Fibroblast of skin of left biceps (primary cell): ENCODE measurements around the gene PLD2.
"Not testable (repeated sequence)": the region's sequence is repeated elsewhere in the genome, so short reads cannot be mapped to it uniquely, and the experiment has no call there.

Experiments used
- DNase-seq, 2 experiments: peaks; one replicate each; pipeline ENCODE4 v3.0.0-alpha.2; 2013; ENCODE audit warnings: low read depth in 2 of 2

PLD2 gene

DNA sequence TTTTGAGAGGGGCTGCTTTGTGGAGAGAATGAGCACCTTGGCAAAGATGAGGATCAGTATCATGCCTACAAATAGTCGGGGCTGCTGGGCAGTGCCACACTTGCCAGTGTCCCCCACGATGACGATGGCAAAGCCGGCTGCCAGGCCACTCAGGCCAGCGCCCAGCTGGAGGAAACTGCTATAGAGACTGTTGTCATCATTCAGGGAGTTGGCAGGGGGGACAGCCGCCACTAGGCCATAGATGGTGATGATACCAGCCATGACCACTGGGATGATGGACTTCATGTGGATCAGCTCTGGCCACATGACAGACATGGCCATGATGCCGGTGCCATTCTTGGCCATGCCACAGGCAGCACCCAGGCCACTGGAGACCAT, 50.0 kb downstream of the PLD2 start:
- no peak for DNase-seq

DNA sequence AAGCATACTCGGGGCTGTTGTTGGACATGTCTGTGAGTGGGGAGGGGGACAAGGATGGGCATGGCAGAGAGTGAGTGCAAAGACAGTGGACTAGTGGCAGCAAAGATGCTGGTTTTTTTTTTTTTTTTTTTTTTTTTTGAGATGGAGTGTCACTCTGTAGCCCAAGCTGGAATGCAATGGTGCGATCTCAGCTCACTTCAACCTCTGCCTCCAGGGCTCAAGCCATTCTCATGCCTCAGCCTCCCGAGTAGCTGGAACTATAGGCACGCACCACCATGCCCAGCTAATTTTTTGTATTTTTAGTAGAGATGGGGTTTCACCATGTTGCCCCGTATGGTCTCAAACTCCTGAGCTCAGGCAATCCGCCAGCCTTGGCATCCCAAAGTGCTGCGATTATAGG, 50.4 kb downstream of the PLD2 start:
- DNase-seq = not testable (repeated sequence)

DNA sequence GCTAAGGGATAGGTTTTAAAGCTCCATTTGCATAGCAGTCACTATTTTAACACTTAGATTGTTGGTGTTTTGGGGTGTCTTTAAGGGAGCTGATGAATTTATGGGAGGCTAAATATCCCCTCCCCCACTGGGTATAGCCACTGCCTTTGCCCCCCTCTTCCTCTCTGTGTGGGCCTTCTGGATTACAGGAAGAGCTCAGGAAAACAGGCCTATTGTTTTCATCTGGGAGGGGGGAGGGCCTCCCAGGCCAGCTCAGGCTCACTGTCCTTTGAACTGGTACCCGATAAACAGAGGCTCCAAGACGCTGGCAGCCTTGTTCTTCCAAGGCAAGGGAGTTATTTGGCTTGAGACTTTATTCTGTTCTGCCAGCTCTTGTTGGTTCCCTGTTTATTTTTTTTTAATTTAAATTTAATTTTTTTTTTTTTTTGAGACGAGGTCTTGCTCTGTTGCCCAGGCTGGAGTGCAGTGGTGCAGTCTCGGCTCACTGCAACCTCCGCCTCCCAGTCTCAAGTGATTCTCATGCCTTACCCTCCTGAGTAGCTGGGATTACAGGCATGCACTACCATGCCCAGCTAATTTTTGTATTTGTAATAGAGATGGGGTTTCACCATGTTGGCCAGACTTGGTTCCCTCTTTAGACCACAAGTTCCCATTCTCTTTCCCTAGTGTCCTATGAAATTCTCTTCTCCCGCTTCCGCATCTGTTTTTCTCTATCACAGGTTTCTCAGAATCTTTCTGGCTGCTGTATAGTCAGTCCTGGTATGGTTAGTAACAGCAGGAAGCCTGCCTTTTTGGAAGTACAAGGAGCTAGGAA, 51.3 kb downstream of the PLD2 start:
- DNase-seq = no peak

DNA sequence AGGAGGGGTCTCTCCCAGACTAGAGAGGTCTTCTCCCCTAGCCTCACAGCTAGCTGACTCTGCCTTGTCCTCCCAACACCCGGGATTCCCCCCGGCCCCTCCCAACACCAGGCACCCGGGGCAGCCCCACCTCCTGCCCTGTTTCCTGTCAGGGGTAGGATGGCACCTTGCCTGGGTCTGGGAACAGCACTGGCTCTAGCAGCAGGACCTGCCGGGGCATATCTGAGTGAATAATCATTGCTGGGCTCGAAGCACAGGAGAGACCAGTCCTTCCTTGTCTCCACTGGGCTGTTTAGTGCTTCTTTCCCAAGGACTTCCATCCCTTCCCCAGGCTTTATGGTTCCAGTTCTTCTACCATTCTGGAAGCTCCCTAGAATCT, 51.9 kb downstream of the PLD2 start:
- DNase-seq = no peak

DNA sequence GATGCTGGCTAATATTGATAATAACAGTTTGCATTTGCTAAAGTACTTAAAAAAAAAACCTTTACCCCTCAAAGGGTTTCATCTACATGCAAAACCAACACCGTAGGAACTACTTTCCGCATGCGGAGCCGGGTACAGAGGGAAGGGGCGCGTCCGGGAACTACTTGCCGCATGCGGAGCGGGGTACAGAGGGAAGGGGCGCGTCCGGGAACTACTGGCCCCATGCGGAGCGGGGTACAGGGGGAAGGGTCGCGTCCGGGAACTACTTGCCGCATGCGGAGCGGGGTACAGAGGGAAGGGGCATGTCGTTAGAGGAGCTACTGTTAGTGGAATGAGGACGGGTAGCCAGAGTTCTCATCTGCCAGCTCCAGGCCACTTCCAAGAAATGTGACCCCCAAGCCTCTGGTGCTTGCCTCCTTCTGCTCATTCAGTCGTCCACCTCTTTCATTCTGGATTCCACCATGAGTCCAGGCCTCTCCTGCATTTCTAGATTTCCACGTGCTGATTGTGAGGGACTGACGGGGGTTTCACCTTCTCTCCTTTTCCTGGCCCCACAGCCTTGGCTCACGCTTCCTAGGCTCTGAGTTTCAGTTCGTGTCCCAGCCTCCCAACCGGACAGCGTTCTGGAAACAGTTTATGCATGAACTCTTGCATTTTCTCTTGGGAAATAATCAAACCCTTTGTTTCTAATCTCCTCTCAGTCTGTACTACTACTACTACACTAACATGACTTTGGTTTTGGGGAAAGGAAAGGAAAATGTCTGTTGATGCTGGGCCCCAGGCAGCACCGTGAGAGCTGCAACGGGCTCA, 53.1 kb downstream of the PLD2 start:
- no peak for DNase-seq

DNA sequence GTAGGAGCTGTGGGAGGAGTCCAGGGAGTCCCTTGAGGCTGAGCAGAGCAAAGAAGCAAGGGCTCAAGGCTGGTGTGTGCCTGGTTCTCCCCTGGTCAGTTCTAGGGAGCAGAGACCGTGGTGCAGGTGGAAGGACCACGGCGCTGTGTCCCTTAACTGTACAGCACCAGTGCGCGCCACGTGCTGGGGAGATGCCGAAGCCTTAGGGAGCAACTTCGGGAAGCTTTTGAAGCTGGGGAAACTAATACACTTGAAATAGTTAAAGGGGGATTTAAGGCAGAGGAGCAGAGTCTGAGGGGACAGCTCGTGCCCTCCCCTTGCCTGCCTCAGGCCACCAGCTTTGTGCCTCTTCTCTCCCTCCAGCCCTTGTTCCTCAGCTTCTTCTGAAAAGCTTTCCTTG, 53.7 kb downstream of the PLD2 start:
- no peak for DNase-seq

DNA sequence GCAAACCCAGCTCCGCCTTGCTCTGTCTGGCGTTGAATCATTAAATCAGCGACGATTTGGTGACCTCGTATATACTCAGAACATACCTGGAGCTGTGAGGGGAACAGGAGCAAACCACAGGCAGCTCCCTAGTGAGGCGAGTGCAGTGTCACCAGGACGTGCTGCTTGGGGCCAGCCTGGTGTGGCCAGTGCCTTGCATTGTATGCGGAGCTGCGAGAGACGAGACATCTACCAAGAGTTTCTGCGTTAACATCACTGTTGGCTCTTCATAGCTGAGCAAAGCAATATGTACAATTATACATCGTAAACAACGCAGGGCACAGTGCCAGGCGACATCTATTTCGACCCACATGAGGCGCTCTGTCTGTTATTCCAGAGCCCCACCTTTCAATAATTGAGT, 54.1 kb downstream of the PLD2 start:
- no peak for DNase-seq

DNA sequence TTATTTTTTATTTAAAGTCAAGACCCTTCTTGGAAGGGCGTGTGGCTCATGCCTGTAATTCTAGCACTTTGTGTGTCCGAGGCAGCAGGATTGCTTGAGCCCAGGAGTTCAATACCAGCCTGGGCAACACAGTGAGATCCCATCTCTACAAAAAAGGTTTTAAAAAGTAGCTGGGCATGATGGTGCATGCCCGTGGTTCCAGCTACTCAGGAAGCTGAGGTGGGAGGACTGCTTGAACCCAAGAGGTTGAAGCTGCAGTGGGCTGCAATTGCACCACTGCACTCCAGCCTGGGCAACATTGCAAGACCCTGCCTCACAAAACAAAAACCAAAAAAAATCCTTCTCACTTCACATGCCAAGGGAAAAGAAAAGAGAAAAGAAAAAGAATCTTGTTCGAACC, 55.8 kb downstream of the PLD2 start:
- DNase-seq = no peak

DNA sequence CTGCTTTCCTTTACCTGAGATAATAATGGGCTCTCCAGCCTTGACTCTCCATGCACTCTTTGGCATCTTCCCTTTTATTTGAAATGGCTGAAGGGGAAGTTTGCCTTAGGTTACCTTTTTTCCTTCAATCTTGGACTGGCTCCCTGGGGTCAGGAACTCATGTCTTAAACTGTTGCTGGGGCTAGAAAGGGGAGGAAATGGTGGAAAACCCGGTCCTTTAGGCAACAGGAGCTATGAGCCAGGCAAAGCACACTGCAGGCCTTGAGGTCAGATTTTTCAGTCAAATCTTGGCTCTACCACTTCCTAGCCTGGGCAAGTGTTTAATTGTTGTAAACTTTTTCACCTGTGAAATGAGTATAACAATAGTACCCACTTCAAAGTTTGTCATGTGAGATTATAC, 56.4 kb downstream of the PLD2 start:
- DNase-seq = no peak

DNA sequence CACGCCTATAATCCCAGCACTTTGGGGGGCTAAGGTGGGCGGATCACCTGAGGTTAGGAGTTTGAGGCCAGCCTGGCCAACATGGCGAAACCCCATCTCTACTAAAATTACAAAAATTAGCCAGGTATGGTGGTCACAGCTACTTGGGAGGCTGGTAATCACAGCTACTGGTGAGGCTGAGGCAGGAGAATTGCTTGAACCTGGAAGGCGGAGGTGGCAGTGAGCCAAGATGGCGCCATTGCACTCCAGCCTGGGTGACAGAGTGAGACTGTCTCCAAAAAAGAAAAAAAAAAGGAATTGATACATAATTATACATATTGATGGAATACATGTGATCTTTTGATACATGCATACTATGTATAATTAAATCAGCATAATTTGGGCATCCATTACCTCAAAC, 60.6 kb downstream of the PLD2 start:
- not testable (repeated sequence) for DNase-seq

DNA sequence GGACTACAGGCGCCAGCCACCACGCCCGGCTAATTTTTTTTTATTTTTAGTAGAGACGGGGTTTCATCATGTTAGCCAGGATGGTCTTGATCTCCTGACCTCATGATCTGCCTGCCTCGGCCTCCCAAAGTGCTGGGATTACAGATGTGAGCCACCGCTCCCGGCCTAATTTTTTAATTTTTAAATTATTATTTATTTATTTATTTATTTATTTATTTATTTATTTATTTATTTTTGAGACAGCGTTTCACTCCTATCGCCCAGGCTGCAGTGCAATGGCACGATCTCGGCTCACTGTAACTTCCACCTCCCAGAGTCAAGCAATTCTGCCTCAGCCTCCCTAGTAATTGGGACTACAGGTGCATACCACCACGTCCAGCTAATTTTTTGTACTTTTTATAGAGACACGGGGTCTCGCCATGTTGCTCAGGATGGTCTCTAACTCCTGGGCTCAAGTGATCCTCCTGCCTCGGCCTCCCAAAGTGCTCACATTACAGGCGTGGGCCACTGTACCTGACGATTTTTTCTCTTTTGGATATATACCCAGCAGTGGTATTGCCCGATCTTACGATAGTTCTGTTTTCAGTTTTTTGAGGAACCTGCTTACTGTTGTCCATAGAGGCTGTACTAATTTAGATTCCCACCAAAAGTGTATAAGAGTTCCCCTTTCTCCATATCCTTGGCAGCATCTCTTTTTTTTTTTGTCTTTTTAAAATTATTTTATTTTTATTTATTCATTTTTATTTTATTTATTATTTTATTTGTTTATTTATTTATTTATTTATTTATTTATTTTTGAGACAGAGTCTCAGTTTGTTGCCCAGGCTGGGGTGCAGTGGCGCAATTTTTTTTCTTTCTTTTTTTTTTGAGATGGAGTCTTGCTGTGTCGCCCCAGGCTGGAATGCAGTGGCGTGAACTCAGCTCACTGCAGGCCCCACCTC, 62.4 kb downstream of the PLD2 start:
- DNase-seq = not testable (repeated sequence)

DNA sequence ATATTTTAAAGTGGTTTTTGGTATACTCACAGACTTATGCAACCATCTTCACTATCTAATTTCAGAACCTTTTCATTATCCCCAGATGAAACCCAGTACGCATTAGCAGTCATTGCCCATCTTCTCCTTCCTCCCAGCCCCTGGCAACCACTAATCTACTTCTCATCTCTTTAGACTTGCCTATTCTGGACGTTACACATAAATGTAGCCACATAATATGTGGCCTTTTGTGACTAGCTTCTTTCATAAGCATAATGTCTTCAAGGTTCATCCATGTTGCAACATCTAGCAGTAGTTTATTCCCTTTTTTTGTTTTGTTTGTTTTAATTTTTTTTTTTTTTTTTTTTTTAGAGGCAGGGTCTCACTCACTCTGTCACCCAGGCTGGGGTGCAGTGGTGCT, 63.9 kb downstream of the PLD2 start:
- no peak for DNase-seq

DNA sequence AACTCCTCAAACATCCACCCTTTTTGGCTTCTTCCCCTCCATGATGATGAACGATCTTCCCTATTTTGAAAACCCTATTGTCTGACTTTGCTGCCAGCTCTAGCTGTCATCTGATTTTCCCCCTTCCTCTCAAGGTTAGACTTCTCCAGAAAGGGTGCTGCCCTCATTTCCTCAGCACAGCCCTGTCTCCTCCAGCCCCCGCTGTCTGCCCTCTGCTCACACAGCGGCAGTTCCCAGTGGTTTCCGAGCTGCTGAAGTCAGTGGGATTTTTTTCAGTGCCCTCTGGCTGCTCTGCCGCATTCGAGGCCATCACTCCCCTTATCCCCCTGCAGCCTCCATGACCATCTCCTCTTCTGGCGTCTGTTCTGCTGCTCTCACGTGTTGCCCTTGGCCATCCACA, 65.8 kb downstream of the PLD2 start:
- no peak for DNase-seq
